T follicular helper cell (primary cell): ENCODE results near the gene TSPAN33.
"Not testable (repeated sequence)": the region's sequence is repeated elsewhere in the genome, so short reads cannot be mapped to it uniquely, and the experiment has no call there.

Experiments
- DNase-seq: peaks from one replicate; pipeline ENCODE4 v3.0.0-alpha.2; 2020; ENCODE audit warnings: low read depth

The TSPAN33 gene

DNA sequence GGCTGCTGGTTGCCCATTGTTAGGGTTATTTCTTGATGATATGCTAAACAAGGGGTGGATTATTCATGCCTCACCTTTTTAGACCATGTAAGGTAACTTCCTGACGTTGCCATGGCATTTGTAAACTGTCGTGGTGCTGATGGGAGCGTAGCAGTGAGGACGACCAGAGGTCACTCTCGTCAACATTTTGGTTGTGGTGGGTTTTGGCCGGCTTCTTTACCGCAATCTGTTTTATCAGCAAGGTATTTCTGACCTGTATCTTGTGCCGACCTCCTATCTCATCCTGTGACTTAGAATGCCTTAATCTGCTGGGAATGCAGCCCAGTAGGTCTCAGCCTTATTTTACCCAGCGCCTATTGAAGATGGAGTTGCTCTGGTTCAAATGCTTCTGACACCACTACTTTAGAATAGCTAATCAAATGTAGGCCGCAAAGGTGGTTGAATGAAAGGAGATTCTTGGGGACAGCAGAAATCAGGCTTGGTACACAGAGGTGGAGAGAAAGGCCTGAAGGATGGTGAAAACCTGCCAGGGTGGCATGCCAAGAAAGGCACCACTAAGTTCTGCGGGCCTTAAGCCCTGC, 26.0 kb downstream of the TSPAN33 start:
- no peak for DNase-seq

DNA sequence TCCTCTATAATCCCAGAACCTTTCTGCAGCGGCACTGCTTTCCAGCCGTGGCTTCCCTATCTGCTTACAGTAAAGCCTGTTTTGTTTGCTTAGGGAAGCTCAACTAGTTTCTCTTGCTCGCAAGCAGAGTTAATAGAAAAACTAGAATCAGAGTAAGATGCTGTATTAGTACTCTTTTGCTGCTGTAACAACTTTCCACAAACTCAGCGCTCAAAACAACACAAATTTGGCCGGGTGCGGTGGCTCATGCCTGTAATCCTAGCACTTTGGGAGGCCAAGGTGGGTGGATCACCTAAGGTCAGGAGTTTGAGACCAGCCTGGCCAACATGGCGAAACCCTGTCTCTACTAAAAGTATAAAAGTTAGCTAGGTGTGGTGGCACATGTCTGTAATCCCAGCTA, 29.4 kb downstream of the TSPAN33 start:
- not testable (repeated sequence) for DNase-seq

DNA sequence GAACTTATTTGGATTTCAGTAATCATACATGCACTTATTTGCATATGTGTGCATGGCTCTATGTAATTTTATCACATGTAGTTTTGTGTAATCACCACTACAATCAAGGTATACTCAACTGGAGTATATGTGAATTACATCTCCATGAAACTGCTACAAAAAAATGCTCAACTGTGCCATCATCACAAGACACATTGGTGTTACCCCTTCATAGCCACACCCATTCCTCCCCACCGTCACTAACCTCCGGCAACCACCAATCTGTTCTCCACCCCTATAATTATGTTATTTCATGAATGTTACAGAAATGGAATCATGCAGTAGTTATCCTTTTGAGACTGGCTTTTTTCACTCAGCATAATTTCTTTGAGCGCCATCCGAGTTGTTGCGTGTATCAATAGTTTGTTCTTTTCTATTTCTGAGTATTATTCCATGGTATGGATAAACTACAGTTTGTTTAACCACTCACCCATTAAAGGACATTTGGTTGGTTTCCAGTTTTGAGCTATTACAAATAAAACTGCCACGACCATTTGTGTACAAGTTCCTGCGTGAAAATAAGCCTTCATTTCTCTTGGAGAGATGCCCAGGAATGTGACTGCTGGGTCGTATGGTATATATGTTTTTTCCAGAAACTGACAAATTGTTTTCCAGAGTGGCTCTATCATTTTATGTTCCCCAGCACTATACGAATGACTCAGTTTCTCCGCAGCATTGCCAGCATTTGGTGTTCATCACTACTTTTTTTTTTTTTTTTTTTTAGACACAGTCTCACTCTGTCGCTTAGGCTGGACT, 32.6 kb downstream of the TSPAN33 start:
- no peak for DNase-seq

DNA sequence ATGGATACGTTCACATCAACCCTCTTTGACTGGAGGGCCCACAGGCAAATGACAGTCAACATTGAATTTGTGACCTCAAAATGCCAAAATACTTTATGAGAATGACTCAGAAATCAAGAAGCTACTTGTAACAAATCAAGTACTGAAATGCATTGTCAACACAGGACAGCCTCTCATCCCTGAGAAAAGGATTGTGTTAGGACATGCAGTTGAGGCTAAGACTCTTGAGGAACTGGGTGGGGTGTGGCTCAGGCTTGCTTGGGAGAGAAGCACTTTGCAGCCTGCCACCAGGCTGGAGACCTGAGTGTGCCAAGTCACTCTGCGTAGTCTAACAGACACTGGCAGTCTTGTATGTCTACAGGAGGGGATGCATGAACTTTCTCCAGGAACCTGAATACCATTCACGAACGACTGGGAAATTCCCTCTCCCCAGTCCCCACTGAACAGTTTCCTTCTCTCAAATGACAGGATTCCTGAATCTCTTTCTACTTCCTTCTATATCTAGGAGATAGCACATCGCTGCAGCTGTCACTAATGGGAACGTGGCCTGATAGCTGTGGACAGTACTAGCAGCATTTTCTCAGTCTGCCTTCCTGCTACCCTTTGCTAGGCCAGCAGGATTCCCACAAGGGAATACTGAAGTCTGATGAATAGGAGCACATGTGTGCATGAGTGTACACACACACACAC, 40.6 kb downstream of the TSPAN33 start:
- no peak for DNase-seq

DNA sequence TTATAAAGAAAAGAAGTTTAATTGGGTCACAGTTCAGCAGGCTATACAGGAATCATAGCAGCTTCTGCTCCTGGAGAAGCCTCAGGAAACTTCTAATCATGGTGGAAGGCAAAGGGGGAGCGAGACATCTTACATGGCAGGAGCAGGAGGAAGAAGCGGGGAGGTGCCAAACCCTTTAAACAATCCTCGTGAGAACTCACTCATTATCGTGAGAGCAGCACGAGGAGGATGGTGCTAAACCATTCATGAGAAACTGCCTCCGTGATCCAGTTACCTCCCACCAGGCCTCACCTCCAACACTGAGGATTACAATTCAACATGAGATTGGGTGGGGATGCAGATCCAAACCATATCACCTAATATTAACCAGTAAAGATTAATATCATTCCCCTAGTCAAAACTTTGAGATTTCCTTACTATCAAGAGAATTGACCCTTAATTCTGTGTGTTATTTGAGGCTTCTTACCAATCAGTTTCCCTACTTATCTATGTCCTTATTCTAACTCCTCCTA, 42.3 kb downstream of the TSPAN33 start:
- DNase-seq, result no peak

DNA sequence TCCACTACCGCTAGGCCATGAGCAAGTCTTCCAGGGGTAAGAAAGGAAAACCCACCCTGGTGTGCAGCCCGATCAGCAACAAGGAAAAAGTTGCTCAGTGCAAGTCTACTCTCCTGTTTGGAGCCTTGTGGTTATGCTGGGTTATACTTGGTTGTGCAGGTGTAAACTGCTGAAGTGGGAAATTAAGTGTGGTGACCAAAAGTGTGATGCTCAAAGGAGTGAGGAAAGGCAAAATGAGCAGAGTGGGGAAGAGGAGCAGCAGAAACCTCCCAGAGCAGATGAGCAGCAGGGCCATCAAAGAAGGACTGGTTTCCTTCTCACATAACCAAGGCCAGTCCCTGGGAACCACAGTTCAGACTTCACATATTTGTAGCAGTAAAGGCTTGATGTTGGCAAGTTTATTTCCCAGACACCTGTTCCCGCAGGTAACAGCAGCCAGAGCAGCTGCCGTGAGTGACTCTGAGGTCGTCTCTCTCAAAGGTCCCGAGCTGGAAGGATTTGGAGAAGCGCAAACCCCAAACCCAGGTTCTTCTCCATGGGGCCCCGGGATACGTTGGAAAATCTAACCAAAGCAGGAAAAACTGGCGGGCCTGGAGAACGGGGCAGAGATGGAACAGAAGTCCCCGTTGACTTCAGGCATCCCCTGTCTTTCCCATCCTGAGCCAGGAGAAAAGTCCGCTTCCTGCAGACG, 43.3 kb downstream of the TSPAN33 start:
- DNase-seq, result no peak

DNA sequence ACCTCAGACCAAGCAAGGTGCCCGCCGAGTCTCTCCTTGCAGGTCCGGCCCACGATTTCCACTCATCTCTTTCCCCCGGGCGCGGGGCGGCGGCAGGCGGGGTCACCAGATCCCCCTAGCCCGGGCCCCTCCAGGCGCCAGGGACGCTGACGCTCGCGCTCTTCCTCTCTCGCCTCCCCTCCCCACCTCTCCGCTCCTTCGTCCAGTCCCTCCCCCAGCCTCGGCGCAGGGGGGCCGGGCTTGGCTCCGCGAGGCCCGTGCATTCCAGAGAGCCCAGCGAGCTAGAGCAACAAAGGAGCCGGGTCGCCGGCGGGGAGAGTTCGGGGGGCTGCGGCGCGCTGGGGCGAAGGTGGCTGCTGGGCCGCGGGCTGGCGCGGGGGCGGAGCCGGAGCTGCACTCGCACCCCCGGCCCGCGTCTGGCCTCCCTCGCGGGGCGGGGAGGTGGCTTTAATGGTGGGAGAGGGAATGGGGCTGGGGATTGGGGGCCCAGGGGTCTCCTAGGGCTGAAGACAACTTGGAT, 43.9 kb downstream of the TSPAN33 start, which contains the start of gene SMO:
Gene SMO, plus strand, starts transcription at position 262 of the 520 bp plus-strand sequence. CDS start 519 bp downstream, outside the sequence.
- no peak for DNase-seq

DNA sequence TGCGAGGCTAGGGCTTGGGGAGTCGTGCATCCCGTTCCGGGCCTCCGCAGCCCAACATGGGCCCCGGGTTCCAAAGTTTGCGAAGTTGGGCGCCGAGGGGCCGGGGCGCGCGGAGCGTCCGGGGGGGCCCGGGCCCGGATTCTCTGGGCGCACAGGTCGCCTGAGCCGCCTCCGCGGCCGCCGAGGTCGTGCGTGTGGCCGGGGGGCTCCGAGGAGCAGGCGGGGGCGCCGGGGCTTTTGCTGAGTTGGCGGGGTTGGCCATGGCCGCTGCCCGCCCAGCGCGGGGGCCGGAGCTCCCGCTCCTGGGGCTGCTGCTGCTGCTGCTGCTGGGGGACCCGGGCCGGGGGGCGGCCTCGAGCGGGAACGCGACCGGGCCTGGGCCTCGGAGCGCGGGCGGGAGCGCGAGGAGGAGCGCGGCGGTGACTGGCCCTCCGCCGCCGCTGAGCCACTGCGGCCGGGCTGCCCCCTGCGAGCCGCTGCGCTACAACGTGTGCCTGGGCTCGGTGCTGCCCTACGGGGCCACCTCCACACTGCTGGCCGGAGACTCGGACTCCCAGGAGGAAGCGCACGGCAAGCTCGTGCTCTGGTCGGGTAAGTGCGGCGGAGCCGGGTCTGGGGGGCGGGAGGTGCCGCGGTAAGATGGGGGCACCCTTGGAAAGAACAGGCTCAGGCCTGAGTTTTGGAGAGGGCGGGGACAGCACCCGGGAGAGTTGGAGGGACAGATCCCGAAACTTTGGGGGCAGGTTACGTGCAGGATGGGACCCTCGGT, 44.6 kb downstream of the TSPAN33 start:
- DNase-seq, result no peak

DNA sequence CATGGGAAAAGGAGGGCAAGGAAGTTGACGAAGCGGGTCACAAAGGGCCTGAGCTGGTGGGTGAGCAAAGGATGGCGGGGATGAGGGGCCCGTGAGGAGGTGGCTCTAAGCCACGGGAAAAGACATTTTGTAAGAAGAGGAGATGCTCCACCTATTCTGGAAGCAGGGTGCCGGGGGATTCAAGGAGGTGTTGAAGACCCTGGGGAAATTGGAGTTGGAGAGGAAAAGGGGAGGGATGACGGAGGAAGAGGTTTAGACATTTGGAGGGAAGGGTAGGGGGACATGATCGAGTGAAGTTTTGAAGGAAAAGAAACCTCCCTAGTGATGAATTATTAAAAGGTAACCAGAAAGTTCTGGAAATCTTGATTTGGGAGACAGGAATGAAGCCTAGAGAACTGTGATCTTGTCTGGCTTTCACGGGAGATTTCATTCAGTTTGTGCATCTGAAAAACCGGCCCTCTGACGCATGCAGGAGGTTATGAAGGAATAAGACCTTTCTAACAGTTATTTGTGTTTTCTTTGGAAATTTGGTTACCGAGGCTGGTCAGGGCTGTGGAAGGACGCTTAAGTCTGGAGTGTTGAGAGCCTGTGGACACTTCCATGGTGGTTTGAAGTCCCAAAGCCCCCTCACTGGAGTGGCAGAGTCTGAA, 45.3 kb downstream of the TSPAN33 start:
- no peak for DNase-seq

DNA sequence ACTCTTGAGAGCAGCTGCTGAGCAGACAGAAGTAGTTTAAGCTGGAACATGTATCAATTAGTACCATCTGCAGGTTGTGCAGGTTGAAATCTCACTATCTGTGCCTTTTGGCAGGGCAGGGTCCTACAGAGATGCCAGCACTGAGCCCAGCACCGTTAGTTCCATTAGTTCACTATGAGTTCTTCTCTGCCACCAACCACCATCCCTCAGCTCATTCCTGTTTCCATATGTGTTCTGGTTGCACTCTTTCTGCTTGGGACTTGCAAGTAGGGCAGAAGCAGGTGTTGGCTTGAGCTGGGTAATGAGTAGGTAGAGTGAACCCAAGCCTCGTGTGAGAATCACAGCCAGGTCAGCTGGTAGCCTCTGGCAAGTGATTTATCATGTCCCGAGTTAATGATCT, 46.8 kb downstream of the TSPAN33 start:
- DNase-seq, result no peak

DNA sequence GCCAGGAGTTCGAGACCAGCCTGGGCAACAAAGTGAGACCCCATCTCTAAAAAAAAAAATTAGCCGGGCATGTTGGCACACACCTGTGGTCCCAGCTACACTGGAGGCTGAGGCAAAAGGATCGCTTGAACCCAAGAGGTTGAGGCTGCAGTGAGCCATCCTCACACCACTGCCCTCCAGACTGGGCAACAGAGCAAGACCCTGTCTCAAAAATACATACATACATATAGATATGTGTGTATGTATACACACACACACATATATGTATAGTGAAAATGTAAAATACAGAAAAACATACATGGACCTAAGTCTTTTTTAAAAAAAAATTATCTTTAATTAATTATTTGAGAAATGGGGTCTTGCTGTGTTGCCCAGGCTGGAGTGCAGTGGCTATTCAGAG, 49.4 kb downstream of the TSPAN33 start:
- DNase-seq, result no peak

DNA sequence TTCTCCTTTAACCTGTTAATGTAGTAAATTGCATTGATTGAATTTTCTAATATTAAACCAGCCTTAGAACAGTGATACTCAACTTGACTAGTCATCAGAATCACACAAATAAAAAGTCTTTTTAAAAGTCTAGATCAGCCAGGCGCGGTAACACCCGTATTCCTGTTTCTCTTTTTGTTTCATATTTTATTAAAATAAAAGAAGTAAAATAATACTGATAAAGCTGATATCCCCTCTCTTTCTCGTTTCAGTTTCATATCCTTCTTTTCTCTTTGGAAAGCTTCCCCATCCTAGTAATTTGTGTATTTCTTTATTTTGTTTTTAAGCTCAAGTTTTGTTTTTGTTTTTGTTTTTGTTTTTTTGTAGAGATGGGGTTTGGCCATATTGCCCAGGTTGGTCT, 53.3 kb downstream of the TSPAN33 start:
- DNase-seq, result no peak

DNA sequence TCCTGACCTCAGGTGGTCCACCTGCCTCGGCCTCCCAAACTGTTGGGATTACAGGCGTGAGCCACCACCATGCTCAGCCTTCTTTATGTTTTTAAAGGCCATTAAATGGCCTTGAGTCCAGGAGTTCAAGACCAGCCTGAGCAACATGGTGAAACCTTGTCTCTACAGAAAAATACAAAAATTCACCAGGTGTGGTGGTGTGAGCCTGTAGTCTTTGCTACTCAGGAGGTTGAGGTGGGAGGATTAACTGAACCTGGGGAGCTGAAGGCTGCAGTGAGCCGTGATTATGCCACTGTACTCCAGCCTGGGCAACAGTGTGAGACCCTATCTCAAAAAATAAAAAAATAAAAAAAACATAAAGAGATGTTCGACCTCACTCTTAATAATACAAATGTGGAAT, 54.9 kb downstream of the TSPAN33 start:
- DNase-seq, result no peak

DNA sequence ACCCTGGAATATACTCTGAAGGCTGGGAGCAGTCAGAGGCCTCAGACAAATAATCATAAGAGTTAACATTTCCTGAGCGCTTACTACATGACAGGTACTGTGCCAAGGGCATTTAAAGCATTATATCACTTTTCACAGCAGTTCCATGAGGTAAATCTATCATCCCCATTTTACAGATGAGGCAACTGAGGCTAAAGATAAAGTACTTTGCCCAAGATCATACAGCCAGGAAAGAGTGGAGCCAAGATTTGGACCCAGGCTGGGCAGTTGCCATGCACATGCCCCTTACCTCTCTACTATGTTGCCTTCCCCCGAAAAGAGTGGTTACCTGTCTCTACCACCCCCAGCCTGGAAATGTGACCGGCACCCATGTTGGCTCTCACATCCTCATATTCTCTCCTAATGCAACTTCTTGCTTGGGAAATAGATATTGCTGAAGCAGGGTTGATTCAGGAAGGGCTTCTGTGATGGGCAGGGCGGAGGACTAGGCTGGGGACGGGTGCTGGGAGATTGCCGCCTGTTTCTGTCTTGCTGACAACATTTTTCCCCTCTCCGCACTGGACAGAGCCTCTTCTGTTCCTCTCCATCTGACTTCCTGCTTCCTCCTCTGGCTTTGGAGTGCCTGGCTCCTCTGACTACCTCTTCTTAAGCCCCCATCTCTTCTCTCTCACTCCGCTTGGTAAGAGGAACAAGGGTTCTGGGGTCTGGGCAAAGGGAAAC, 57.7 kb downstream of the TSPAN33 start:
- DNase-seq, result no peak

DNA sequence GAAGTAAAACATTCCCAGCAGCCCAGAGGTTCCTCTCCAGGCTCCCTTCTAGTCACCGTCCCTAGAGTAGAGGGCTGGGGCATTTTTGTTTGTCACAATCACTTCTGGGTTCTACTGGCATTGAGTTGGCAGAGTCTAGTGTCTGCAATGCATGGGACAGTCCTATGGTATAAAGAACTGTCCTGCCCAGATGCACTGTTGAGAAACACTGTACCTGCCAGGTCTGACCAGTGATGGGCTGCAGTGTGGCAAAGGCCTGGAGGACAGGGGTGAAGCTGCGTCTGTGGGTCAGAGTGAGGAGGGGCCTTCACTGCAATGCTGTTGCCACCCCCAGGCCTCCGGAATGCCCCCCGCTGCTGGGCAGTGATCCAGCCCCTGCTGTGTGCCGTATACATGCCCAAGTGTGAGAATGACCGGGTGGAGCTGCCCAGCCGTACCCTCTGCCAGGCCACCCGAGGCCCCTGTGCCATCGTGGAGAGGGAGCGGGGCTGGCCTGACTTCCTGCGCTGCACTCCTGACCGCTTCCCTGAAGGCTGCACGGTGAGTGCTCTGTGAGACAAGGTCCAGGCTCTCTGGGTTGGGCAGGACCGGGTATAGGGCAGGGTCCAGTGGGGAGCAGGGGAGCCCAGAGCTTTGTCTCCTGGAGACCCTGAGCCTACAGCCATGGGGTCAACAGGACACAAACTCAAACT, 58.7 kb downstream of the TSPAN33 start:
- DNase-seq, result no peak

DNA sequence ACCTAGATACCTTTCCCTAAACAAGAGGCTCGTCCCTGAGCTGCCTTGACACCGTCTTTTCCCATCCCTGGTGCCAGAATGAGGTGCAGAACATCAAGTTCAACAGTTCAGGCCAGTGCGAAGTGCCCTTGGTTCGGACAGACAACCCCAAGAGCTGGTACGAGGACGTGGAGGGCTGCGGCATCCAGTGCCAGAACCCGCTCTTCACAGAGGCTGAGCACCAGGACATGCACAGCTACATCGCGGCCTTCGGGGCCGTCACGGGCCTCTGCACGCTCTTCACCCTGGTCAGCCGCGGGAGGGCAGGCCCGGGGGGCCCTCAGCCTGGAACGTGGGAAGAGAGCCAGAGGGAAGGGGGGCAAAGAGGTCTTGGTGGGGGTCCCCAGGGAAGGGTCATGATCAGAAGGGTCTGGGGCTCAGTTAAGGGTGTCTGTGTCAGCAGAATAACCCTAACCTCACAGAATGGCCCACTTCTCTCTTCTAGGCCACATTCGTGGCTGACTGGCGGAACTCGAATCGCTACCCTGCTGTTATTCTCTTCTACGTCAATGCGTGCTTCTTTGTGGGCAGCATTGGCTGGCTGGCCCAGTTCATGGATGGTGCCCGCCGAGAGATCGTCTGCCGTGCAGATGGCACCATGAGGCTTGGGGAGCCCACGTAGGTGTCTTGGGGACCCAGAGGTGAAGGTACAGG, 60.8 kb downstream of the TSPAN33 start:
- DNase-seq, result no peak

DNA sequence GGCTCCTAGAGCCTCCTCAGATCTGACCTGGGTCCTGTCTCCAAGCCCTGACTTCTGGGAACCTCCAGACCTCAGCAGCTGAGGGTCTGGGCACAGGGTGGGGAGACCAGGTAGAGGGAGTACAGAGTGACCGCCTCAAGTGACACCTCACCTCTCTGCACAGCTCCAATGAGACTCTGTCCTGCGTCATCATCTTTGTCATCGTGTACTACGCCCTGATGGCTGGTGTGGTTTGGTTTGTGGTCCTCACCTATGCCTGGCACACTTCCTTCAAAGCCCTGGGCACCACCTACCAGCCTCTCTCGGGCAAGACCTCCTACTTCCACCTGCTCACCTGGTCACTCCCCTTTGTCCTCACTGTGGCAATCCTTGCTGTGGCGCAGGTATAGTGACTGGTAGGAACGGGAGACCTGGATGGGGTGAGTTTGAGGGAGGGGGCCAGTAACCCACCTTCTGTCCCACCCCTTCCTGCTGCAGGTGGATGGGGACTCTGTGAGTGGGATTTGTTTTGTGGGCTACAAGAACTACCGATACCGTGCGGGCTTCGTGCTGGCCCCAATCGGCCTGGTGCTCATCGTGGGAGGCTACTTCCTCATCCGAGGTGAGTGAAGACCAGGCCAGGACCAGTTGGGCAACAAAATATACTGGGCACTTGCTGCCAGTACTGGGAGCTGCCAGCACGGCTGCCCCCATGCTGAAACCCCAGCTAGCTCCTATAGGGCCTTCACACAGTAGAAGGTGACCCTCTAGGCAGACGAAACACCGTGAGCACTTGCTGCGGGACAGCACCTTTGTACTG, 61.7 kb downstream of the TSPAN33 start:
- no peak for DNase-seq

DNA sequence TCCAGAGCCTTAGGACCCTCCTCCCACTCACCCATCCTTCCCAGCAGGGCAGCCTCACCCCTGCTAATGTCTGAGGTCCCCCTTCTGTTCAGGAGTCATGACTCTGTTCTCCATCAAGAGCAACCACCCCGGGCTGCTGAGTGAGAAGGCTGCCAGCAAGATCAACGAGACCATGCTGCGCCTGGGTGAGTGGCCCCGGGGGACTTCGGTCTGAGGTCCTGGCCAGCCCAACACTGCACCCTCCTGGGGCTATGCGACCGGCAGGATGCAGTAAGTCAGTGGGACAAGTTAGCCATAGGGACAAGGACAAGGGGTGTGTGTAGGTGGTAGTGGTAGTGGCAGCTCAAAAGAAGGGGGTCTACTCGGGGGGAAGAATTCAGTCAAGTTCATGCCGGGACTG, 64.2 kb downstream of the TSPAN33 start:
- DNase-seq, result no peak
